Endometrium (tissue), 2 donors: ENCODE measurements around the gene IL15.

ENCODE experiments used
- FAIRE-seq: peaks from 2 replicates; lab custom pipeline; 2012; peaks lifted over from hg19 to GRCh38; lab: Jason Lieb, UNC
- donor health status: control.
- donor health status: control.

The IL15 gene

GRCh38 chr4:141772838-141773237 lies 136.5 kb downstream of the IL15 start:
- peak; percentile 12 for FAIRE-seq

- FAIRE-seq, result no peak
These were observed 145.8 kb downstream of the IL15 start for GRCh38 chr4:141782205-141782604.
